HEK293 (cell line): Measurements from ENCODE around the gene NUP85.
"Not testable (repeated sequence)": the region's sequence is repeated elsewhere in the genome, so short reads cannot be mapped to it uniquely, and the experiment has no call there.

Source experiments
- CTCF ChIA-PET: fragments of 350-600 bp; formaldehyde crosslinking; extraction: SDS; loops from one replicate; lab custom pipeline; 2021; ENCODE audit warnings: antibody characterized with exemption; lab: Yijun Ruan, JAX
- POLR2A ChIA-PET: fragments of 300-600 bp; formaldehyde crosslinking; extraction: SDS; loops from one replicate; lab custom pipeline; 2020; ENCODE audit warnings: antibody characterized with exemption, inconsistent platforms; lab: Yijun Ruan, JAX
- H3K27ac ChIP-seq: fragments of 200-500 bp; sonication (Bioruptor generic); 2 replicates; pipeline ENCODE4 v1.5.1; 2014; ENCODE audit warnings: low read depth, low read length, control low read depth, inconsistent platforms; ENCODE audit errors: extremely low read depth
- H3K36me3 ChIP-seq, 2 experiments: fragments of 200-500 bp in 1 of 2; sonication (Bioruptor generic) in 1 of 2; 1 replicate in 1 of 2; 2 replicates in 1 of 2; pipeline ENCODE4 v1.5.1; 2014 to 2017; ENCODE audit warnings: inconsistent platforms in 2 of 2, low read length in 2 of 2; ENCODE audit not compliant: control insufficient read depth in 2 of 2, insufficient read depth in 1 of 2
- H3K4me1 ChIP-seq: fragments of 200-500 bp; sonication (Bioruptor generic); 2 replicates; pipeline ENCODE4 v1.5.1; 2014; ENCODE audit warnings: mild to moderate bottlenecking, low read length, inconsistent platforms; ENCODE audit not compliant: control insufficient read depth, insufficient read depth
- H3K4me3 ChIP-seq: 2 replicates; pipeline ENCODE4 v1.5.1; 2011; ENCODE audit warnings: low read depth, mild to moderate bottlenecking, control low read depth, low read length, moderate library complexity
- H3K9me3 ChIP-seq: fragments of 200-500 bp; sonication (Bioruptor generic); 2 replicates; pipeline ENCODE4 v1.5.1; 2014; ENCODE audit warnings: low read depth, low read length, inconsistent platforms; ENCODE audit not compliant: control insufficient read depth, insufficient read depth
- HIC1 ChIP-seq: fragments of 450-650 bp; formaldehyde crosslinking; IDR thresholded peaks from 2 replicates; pipeline ENCODE4 v1.5.1; 2016; ENCODE audit warnings: missing biosample characterization, missing genetic modification characterization
- MZF1 ChIP-seq: fragments of 450-650 bp; formaldehyde crosslinking; IDR thresholded peaks from 2 replicates; pipeline ENCODE4 v1.5.1; 2017; ENCODE audit warnings: missing biosample characterization, missing genetic modification characterization, borderline replicate concordance
- SALL2 ChIP-seq: fragments of 450-650 bp; formaldehyde crosslinking; IDR thresholded peaks from 2 replicates; pipeline ENCODE4 v1.5.0; 2017; ENCODE audit warnings: missing biosample characterization, mild to moderate bottlenecking, missing genetic modification characterization, borderline replicate concordance
- ZNF10 ChIP-seq: fragments of 450-650 bp; formaldehyde crosslinking; IDR thresholded peaks from 2 replicates; pipeline ENCODE4 v1.5.1; 2017; ENCODE audit warnings: missing biosample characterization, missing genetic modification characterization
- ZNF121 ChIP-seq: fragments of 450-650 bp; formaldehyde crosslinking; IDR thresholded peaks from 2 replicates; pipeline ENCODE4 v1.5.1; 2016; ENCODE audit warnings: missing biosample characterization, missing genetic modification characterization
- ZNF138 ChIP-seq: fragments of 450-650 bp; formaldehyde crosslinking; IDR thresholded peaks from 2 replicates; pipeline ENCODE4 v1.5.1; 2016; ENCODE audit warnings: missing biosample characterization, missing genetic modification characterization, borderline replicate concordance
- ZNF146 ChIP-seq: fragments of 450-650 bp; formaldehyde crosslinking; IDR thresholded peaks from 2 replicates; pipeline ENCODE4 v1.5.1; 2016; ENCODE audit warnings: missing biosample characterization, missing genetic modification characterization
- ZNF2 ChIP-seq: fragments of 450-650 bp; formaldehyde crosslinking; IDR thresholded peaks from 2 replicates; pipeline ENCODE4 v1.5.1; 2016; ENCODE audit warnings: missing biosample characterization, missing genetic modification characterization
- ZNF202 ChIP-seq: fragments of 450-650 bp; formaldehyde crosslinking; IDR thresholded peaks from 2 replicates; pipeline ENCODE4 v1.5.1; 2016; ENCODE audit warnings: missing biosample characterization, missing genetic modification characterization, borderline replicate concordance
- ZNF26 ChIP-seq: fragments of 450-650 bp; formaldehyde crosslinking; IDR thresholded peaks from 2 replicates; pipeline ENCODE4 v1.5.1; 2016; ENCODE audit warnings: missing biosample characterization, missing genetic modification characterization
- ZNF341 ChIP-seq: fragments of 450-650 bp; formaldehyde crosslinking; IDR thresholded peaks from 2 replicates; pipeline ENCODE4; 2016; ENCODE audit warnings: low read depth, missing biosample characterization, missing genetic modification characterization
- ZNF548 ChIP-seq: fragments of 450-650 bp; formaldehyde crosslinking; IDR thresholded peaks from 2 replicates; pipeline ENCODE4 v1.5.1; 2016; ENCODE audit warnings: missing biosample characterization, missing genetic modification characterization
- ZNF596 ChIP-seq: fragments of 450-650 bp; IDR thresholded peaks from 2 replicates; pipeline ENCODE4 v1.5.0; 2018; ENCODE audit warnings: missing biosample characterization, mild to moderate bottlenecking, missing genetic modification characterization, moderate library complexity
- ZNF600 ChIP-seq: fragments of 450-650 bp; formaldehyde crosslinking; IDR thresholded peaks from 2 replicates; pipeline ENCODE4 v1.5.1; 2016; ENCODE audit warnings: missing biosample characterization, missing genetic modification characterization
- ZNF623 ChIP-seq: fragments of 450-650 bp; formaldehyde crosslinking; IDR thresholded peaks from 2 replicates; pipeline ENCODE4 v1.5.1; 2016; ENCODE audit warnings: missing biosample characterization, missing genetic modification characterization
- ZNF629 ChIP-seq: fragments of 450-650 bp; formaldehyde crosslinking; IDR thresholded peaks from 2 replicates; pipeline ENCODE4 v1.5.1; 2017; ENCODE audit warnings: missing biosample characterization, missing genetic modification characterization
- ZNF654 ChIP-seq: fragments of 450-650 bp; formaldehyde crosslinking; IDR thresholded peaks from 2 replicates; pipeline ENCODE4 v1.5.1; 2016; ENCODE audit warnings: low read depth, missing biosample characterization, missing genetic modification characterization
- ZNF664 ChIP-seq: fragments of 450-650 bp; formaldehyde crosslinking; IDR thresholded peaks from 2 replicates; pipeline ENCODE4 v1.5.1; 2016; ENCODE audit warnings: missing biosample characterization, missing genetic modification characterization
- ZNF707 ChIP-seq: fragments of 450-650 bp; formaldehyde crosslinking; IDR thresholded peaks from 2 replicates; pipeline ENCODE4 v1.5.1; 2016; ENCODE audit warnings: missing biosample characterization, missing genetic modification characterization
- ZNF76 ChIP-seq: fragments of 450-650 bp; formaldehyde crosslinking; IDR thresholded peaks from 2 replicates; pipeline ENCODE4; 2016; ENCODE audit warnings: low read depth, missing biosample characterization, missing genetic modification characterization, borderline replicate concordance
- ZNF768 ChIP-seq: fragments of 450-650 bp; formaldehyde crosslinking; IDR thresholded peaks from 2 replicates; pipeline ENCODE4 v1.5.1; 2018; ENCODE audit warnings: missing biosample characterization, mild to moderate bottlenecking, missing genetic modification characterization
- ZNF837 ChIP-seq: fragments of 450-650 bp; formaldehyde crosslinking; IDR thresholded peaks from 2 replicates; pipeline ENCODE4 v1.5.1; 2016; ENCODE audit warnings: missing biosample characterization, missing genetic modification characterization
- ZSCAN18 ChIP-seq: fragments of 450-650 bp; formaldehyde crosslinking; IDR thresholded peaks from 2 replicates; pipeline ENCODE4 v1.5.1; 2016; ENCODE audit warnings: missing biosample characterization, missing genetic modification characterization
- TF ChIP-seq, protein P1 (sequence below): fragments of 450-650 bp; formaldehyde crosslinking; IDR thresholded peaks from 2 replicates; pipeline ENCODE4 v1.5.1; 2016; ENCODE audit warnings: missing biosample characterization, missing genetic modification characterization

NUP85 gene

DNA sequence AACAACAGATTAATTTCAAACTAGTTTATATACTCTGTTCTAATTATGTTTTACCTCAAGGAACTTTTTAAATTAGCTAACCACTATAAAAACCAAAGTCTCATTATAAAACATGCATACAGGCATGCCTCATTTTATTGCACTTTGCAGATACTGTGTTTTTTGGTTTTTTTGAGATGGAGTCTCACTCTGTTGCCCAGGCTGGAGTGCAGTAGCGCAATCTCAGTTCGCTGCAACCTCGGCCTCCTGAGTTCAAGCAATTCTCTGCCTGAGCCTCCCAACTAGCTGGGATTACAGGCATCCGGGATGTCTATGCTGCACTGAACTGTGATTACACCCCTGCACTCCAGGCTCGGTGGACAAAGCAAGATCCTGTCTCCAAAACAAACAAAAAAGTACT, 42.4 kb upstream of the NUP85 start (continued):
- TF ChIP-seq ZSCAN18 (no peak), ZNF26 (tag by site-specific recombination) (no peak), ZNF629 (tag by site-specific recombination) (no peak), ZNF837 (tag by site-specific recombination) (no peak), ZNF623 (no peak), ZNF138 (tag by site-specific recombination) (no peak), ZNF146 (tag by site-specific recombination) (peak; percentile 68; the same call in 1 of the 2 replicates), MZF1 (no peak), ZNF596 (tag by site-specific recombination) (no peak), ZNF10 (tag by site-specific recombination) (no peak), ZNF654 (tag by site-specific recombination) (no peak), ZNF202 (no peak), ZNF664 (peak; percentile 81), ZNF341 (no peak), ZNF548 (tag by site-specific recombination) (no peak), SALL2 (no peak), ZNF707 (tag by site-specific recombination) (no peak), ZNF600 (no peak), ZNF768 (no peak), ZNF121 (peak; percentile 85; the same call in 1 of the 2 replicates), ZNF2 (tag by site-specific recombination) (no peak), HIC1 (no peak), ZNF76 (no peak)
- TF ChIP-seq, protein P1, sequence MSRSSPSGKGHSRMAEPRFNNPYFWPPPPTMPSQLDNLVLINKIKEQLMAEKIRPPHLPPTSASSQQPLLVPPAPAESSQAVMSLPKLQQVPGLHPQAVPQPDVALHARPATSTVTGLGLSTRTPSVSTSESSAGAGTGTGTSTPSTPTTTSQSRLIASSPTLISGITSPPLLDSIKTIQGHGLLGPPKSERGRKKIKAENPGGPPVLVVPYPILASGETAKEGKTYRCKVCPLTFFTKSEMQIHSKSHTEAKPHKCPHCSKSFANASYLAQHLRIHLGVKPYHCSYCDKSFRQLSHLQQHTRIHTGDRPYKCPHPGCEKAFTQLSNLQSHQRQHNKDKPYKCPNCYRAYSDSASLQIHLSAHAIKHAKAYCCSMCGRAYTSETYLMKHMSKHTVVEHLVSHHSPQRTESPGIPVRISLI, result 0 out of 2 replicates have a peak, but pooled peaks have one; percentile 4

DNA sequence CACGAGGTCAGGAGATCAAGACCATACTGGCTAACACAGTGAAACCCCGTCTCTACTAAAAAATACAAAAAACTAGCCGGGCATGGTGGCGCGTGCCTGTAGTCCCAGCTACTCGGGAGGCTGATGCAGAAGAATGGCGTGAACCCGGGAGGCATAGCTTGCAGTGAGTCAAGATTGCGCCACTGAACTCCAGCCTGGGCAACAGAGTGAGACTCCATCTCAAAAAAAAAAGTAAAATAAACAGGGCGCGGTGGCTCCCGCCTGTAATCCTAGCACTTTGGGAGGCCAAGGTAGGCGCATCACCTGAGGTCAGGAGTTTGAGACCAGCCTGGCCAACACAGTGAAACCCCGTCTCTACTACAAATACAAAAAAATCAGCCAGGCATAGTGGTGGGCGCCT, 40.9 kb upstream of the NUP85 start:
- not testable (repeated sequence) for H3K4me1 ChIP-seq, H3K4me3 ChIP-seq, H3K9me3 ChIP-seq, H3K27ac ChIP-seq
- TF ChIP-seq ZNF121, result peak; percentile 86
- peaks cover 59 to 78% of the 10 kb centered on the region in 2 experiments for H3K36me3 ChIP-seq
- POLR2A ChIA-PET, result interaction anchor here (0.7 to 1.0 kb wide), 2 partner anchors 9 to 94 kb away, joined by 3 to 4 read pairs; no protein-coding TSS in a partner anchor
- CTCF ChIA-PET, result interaction anchor here (0.6 to 1.4 kb wide), 5 partner anchors 34 to 293 kb away, joined by 3 to 8 read pairs (median 3); no protein-coding TSS in a partner anchor
